ENCODE measurements around the gene RGS16. TPM values are rescaled to one million over a fixed set of nuclear protein-coding genes. Genes with fewer than 3 reads are reported as not detected.

Gene RGS16
- total RNA-seq, 1 experiment from 2014 or later: 6.5 TPM

DNA sequence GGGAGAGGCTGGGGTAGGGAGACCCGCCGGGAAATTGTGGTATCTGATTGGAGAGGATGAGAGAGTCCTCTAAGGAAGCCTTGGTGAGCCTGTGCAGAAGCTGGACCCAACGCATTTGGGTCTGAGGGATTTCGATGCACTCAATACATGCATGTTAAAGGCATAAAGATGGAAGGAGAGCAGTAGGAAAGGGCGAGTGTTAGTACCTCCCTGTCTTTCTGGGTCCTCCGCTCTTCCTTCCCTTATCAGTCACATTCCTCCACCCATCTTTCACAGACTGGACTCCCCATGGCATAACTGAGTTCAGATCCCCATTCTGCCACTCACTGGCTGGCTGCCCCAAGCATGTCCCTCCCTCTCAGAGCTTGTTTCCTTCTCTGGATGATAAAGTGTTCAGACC is 7.3 kb downstream of the RGS16 start:
- CTCF ChIA-PET: interaction anchor here (1.4 to 17.3 kb wide), 2 partner anchors 183 to 189 kb away, joined by 3 to 412 read pairs; partner anchors contain the start of gene NPL
- H3K9ac ChIP-seq (ENCODE audit: low read length): no peak overlapping the region
- no peak overlapping the region for H3K27ac ChIP-seq (ENCODE audit: low read depth, low read length)
- H3K4me2 ChIP-seq (ENCODE audit: low read length): no peak overlapping the region
- H3K9me3 ChIP-seq (ENCODE audit: control insufficient read depth in 1 of 2, insufficient read depth in 1 of 2, low read depth in 1 of 2, low read length in 2 of 2): no peaks in the 10 kb centered on the region
- H3K4me1 ChIP-seq (ENCODE audit: control insufficient read depth in 1 of 2, insufficient read depth in 2 of 2, low read length in 2 of 2): no peaks in the 10 kb centered on the region
- H3K4me3 ChIP-seq (replicated peaks in 1 of 2; ENCODE audit: low read depth in 1 of 2, low read length in 2 of 2): no peak overlapping the region
- no peaks in the 10 kb centered on the region for H3K9me2 ChIP-seq (ENCODE audit: insufficient read depth)
- no TSS peak for BruUV-seq (replicated peaks)
- RAD21 ChIA-PET (ENCODE audit: low non-redundant PET in 1 of 2, low total read pairs in 2 of 2, uncharacterized antibody in 2 of 2, unreplicated experiment in 2 of 2): no interaction called here
- ATAC-seq (no peak), DNase-seq (ENCODE audit: low read depth, low spot score) (no peak)
- H4K20me1 ChIP-seq (ENCODE audit: insufficient read depth): no peaks in the 10 kb centered on the region
- no peak overlapping the region for H2AFZ ChIP-seq (ENCODE audit: low read depth, low read length, poor library complexity, severe bottlenecking)
- POLR2A ChIA-PET: interaction anchor here (1.1 kb wide), 1 partner anchor 190 kb away, joined by 3 read pairs; no protein-coding TSS in a partner anchor
- no peaks in the 10 kb centered on the region for H3K79me2 ChIP-seq (ENCODE audit: insufficient read depth, low read length)
- H3K27me3 ChIP-seq (ENCODE audit: insufficient read depth, low read length): no peaks in the 10 kb centered on the region
- peaks cover 12 to 17% of the 10 kb centered on the region in 2 experiments; a peak in 3 of 4 replicates for H3K36me3 ChIP-seq (ENCODE audit: control insufficient read depth in 1 of 2, insufficient read depth in 2 of 2, low read length in 2 of 2)
- TF ChIP-seq YY1 (IDR thresholded peaks at IDR 0.05; ENCODE audit: extremely low read depth, insufficient replicate concordance, low read depth, low read length) (no peak), JUND (IDR thresholded peaks at IDR 0.05) (no peak), ZFX (IDR thresholded peaks at IDR 0.05) (no peak), SIN3A (IDR thresholded peaks at IDR 0.05; ENCODE audit: low read depth) (no peak), ZBTB33 (IDR thresholded peaks at IDR 0.05; ENCODE audit: extremely low read depth, insufficient replicate concordance, low read length) (no peak), RAD21 (IDR thresholded peaks at IDR 0.05; ENCODE audit: low read depth) (no peak), CEBPB (IDR thresholded peaks at IDR 0.05; ENCODE audit: low read depth) (no peak), REST (IDR thresholded peaks at IDR 0.05; ENCODE audit: low read depth) (no peak), POLR2AphosphoS5 (IDR thresholded peaks at IDR 0.05; ENCODE audit: low read depth, low read length) (no peak), EGR1 (IDR thresholded peaks at IDR 0.05; ENCODE audit: low read depth) (no peak), EZH2phosphoT487 (IDR thresholded peaks at IDR 0.05; ENCODE audit: borderline replicate concordance) (no peak)
- TF ChIP-seq, protein P1, sequence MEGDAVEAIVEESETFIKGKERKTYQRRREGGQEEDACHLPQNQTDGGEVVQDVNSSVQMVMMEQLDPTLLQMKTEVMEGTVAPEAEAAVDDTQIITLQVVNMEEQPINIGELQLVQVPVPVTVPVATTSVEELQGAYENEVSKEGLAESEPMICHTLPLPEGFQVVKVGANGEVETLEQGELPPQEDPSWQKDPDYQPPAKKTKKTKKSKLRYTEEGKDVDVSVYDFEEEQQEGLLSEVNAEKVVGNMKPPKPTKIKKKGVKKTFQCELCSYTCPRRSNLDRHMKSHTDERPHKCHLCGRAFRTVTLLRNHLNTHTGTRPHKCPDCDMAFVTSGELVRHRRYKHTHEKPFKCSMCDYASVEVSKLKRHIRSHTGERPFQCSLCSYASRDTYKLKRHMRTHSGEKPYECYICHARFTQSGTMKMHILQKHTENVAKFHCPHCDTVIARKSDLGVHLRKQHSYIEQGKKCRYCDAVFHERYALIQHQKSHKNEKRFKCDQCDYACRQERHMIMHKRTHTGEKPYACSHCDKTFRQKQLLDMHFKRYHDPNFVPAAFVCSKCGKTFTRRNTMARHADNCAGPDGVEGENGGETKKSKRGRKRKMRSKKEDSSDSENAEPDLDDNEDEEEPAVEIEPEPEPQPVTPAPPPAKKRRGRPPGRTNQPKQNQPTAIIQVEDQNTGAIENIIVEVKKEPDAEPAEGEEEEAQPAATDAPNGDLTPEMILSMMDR (IDR thresholded peaks at IDR 0.05 in 2 of 3, conservative IDR thresholded peaks at IDR 0.05 in 1 of 3; ENCODE audit: borderline replicate concordance in 1 of 3, insufficient read depth in 1 of 3, low read depth in 2 of 3, low read length in 2 of 3): no peak
- intact Hi-C loops (cut with micrococcal nuclease): no loop called here

All from HCT116 (cell line).